Muscle layer of colon (tissue), 2 donors: ENCODE measurements around the gene ARMC8.

Experiments
- H3K27ac ChIP-seq: one replicate; pipeline ENCODE4 v1.7.0; 2013; ENCODE audit warnings: low read depth, mild to moderate bottlenecking, low read length, moderate library complexity
- H3K27me3 ChIP-seq, 2 donors: one replicate each; pipeline ENCODE4 v1.7.0; 2013; ENCODE audit warnings: low read length in 2 of 2, mild to moderate bottlenecking in 2 of 2; ENCODE audit not compliant: insufficient read depth in 2 of 2, control insufficient read depth in 1 of 2
- H3K36me3 ChIP-seq: one replicate; pipeline ENCODE4 v1.7.0; 2013; ENCODE audit warnings: mild to moderate bottlenecking, low read length; ENCODE audit not compliant: insufficient read depth
- H3K4me1 ChIP-seq: one replicate; pipeline ENCODE4 v1.7.0; 2013; ENCODE audit warnings: mild to moderate bottlenecking, low read length; ENCODE audit not compliant: insufficient read depth
- H3K4me3 ChIP-seq, 2 donors: one replicate each; pipeline ENCODE4 v1.7.0; 2013; ENCODE audit warnings: low read length in 2 of 2, low read depth in 1 of 2, mild to moderate bottlenecking in 1 of 2, moderate library complexity in 1 of 2
- H3K9ac ChIP-seq: one replicate; pipeline ENCODE4 v1.7.0; 2013; ENCODE audit warnings: low read length
- H3K9me3 ChIP-seq: one replicate; pipeline ENCODE4 v1.7.0; 2013; ENCODE audit warnings: mild to moderate bottlenecking, low read length
- donor health status: abdominal sarcoma.
- donor health status: Adenocarcinoma of cecum.

The ARMC8 gene

DNA sequence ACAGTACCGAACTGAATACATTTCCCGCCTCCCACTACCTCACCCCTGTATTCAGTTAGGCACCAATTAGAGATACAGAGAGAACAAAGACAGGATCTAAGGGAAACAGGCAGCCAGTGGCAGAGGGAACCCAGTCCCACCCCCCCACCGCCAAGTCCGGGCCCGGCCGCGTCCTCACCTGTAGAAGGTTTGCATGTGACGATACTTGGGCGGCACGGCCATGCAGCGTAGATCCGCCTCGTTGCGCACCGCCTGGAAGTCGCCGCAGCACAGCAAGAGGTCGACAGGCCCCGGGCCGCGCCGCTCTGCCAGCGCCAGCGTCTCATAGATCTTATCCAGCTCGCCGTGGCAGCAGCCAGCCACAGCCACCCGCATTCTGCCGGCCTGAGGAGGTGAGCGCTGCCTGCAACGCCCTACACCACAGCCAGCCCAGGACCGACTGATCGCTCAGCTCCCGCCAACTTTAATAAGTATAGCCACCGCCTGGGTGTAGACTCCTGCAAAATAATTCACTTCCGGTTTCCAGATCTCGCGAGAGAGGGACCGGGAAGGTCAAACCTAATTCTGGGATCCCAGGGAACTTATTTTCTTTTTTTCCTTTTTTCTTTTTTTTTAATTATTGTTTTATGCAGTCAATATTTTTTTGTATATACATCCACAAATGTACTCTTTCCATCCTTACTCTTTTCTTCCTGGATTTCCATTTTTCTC is 12.5 kb upstream of the ARMC8 start, which contains the start of gene DBR1:
TSS of gene DBR1 (minus strand) at position 501 of the 711 bp plus-strand sequence. CDS start at position 375, 126 bp downstream.
- Histone ChIP-seq H3K36me3 (peaks cover 10% of the 10 kb centered on the region), H3K9ac (peak within 1 kb of the TSS; percentile 87), H3K4me1 (peaks cover 15% of the 10 kb centered on the region), H3K4me3 (peak within 1 kb of the TSS; percentile 84 to 90), H3K27ac (peak within 1 kb of the TSS; percentile 89), H3K27me3 (no peaks in the 10 kb centered on the region), H3K9me3 (no peaks in the 10 kb centered on the region)

DNA sequence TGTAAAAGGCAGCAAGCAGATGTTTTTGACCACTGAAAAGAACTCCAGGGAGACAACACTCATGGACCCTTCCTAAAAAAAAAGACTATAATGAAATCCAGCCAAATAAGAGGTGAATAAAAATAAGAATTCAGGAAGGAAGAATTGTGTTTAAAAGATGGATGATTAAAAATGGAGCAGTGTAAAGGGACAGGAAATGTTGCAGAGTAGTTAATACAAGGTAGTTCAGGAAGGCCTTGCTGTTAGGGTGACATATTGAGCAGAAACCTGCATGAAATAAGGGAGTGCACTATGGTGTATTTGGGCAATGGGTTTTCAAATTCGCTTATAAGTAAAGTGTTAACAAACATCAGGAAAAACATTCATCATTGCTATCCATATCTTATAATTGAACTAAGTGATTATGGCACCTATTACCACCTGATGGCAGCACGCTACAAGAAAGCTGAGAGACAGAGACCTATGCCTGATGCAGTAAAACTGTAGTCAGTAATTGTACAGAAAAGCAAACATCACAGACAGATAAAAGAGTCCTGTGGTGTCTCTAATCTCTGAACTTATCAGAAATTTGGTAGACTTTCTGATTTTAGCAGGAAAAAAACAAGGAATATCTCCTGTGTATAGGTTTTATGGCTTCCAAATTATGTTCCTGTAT is 6.6 kb upstream of the ARMC8 start:
- H3K4me3 ChIP-seq, result no peak overlapping the region
- H3K27ac ChIP-seq, result no peak overlapping the region
- H3K9ac ChIP-seq, result no peak overlapping the region
- H3K36me3 ChIP-seq, result no peaks in the 10 kb centered on the region
- no peaks in the 10 kb centered on the region for H3K9me3 ChIP-seq
- H3K4me1 ChIP-seq, result no peaks in the 10 kb centered on the region
- H3K27me3 ChIP-seq, result no peaks in the 10 kb centered on the region

DNA sequence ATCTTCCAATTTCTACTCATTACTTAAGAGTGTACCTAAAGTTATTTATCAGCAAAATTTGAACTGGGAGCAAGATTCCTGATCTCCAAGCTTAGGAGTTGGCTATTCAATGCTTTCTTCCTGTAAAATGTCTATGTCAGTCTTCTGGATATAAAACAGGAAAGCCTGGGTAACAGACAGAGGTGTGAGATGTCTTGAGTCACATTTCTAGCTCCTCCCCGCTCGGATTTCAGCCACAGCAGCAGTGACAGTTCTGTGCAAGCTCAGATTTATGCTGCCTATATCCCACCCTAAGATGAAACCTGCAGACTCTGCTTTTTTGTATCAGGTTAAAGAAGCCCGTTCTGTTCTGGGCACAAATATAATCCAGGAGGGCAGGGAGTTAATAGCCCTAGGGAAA is 2.1 kb upstream of the ARMC8 start:
- Histone ChIP-seq H3K27me3 (no peaks in the 10 kb centered on the region), H3K4me1 (peaks cover 20% of the 10 kb centered on the region), H3K9me3 (no peaks in the 10 kb centered on the region), H3K4me3 (no peak overlapping the region), H3K27ac (no peak overlapping the region), H3K36me3 (no peaks in the 10 kb centered on the region), H3K9ac (no peak overlapping the region)

DNA sequence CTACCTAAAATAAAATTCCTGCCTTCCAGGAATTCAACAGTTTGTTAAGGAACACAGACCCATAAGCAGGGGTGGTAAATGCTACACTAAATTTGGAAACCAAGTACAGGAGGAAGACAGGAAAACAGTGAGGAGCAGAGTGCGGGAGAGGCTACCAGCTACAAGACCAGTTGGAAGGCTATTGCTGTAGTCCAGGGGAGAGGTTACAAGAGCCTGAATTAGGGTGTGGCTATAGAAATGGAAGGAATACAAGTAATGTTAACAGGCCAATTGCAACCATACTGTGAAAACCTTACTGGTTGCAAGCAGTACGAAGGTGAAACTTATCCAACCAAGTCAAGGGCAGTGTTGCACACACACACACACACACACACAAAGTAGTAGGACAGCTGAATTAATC is 880 bp upstream of the ARMC8 start:
- Histone ChIP-seq H3K36me3 (no peaks in the 10 kb centered on the region), H3K27me3 (no peaks in the 10 kb centered on the region), H3K9ac (peak overlapping the region; percentile 84), H3K27ac (no peak overlapping the region), H3K4me3 (peak overlapping the region in 1 of 2 donors; percentile 90), H3K4me1 (peaks cover 20% of the 10 kb centered on the region), H3K9me3 (no peaks in the 10 kb centered on the region)

DNA sequence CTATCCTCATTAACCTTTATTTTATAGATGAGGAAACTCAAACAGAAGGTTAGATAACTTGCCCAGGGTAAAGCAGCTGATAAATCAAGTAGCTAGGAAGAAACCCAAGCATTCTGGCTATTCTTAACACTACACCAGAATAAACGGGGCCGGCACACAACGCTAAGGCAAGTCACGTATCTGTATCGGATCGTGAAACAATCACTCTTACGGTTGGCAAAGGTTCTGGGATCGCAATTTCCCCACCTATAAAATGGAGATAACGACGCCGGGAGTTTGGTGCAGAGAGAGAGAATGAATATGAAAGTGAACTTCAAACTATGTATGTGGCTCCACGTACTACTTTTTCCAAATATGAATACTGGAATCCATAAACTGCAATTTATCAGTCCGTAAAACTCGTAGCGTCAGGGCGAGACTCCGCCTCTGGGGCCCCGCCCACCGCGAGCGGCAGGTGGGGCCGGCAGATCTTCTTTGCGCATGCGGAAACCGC is 252 bp upstream of the ARMC8 start:
- Histone ChIP-seq H3K4me3 (peak overlapping the region; percentile 89 to 90), H3K27me3 (no peaks in the 10 kb centered on the region), H3K36me3 (no peaks in the 10 kb centered on the region), H3K4me1 (peaks cover 20% of the 10 kb centered on the region), H3K9me3 (no peaks in the 10 kb centered on the region), H3K27ac (peak overlapping the region; percentile 100), H3K9ac (peak overlapping the region; percentile 84)

DNA sequence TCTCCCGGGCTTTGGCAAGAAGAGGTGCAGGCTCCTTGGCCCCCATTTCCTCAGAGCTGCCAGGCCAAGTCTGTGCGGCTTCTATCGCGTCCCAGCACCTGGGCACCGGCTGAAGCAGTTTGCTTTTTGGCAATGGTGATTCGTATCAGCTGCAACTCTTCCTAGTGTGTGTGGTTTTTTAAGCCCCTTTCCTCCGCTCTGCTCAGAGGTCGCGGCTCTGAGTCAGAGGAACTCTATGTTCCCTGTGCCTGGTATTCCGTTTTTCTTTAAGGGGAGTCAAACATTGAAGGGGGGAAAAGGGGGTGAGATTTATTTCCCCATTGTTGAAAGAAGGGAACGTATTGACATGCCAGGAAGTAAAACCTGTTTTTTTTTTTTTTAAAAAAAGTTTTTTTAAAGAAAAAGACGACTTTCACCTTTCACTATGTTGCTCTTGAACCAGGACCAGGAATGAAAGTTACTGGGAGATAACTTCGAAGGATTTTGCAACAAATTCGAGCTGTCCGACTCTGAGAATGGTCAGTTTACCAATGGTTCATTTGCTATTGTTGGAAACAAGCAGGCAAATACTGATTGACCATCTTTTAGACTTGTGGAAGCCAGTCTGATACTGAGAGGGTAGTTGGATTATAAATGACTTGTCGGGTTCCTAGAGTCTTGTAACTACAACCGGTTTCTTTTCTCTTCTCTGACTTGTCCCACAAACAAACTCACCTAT is 1.1 kb downstream of the ARMC8 start:
- peak overlapping the region; percentile 100 for H3K27ac ChIP-seq
- peak overlapping the region; percentile 84 for H3K9ac ChIP-seq
- no peaks in the 10 kb centered on the region for H3K27me3 ChIP-seq
- H3K36me3 ChIP-seq, result no peaks in the 10 kb centered on the region
- peak overlapping the region; percentile 89 to 90 for H3K4me3 ChIP-seq
- H3K4me1 ChIP-seq, result peaks cover 20% of the 10 kb centered on the region
- no peaks in the 10 kb centered on the region for H3K9me3 ChIP-seq

DNA sequence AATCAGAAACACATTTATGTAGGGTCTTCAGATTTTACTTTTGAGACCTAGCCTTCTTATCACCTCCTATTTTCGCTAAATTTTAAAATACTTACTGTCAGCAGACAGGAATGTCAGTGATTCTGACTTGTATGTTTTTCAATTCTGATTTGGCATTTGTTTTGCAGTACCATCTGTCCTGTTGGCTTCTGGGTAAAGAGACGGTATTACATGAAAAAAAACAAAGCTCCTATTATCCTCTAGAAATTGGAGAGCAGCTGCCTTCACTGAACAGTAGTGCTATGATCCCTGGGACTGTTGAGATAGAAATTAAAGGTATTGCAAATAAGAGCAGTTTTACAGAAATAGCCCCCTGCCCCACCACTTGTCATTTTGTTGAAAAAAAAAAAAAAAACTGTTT is 8.4 kb downstream of the ARMC8 start:
- no peaks in the 10 kb centered on the region for H3K36me3 ChIP-seq
- H3K27ac ChIP-seq, result no peak overlapping the region
- H3K4me3 ChIP-seq, result no peak overlapping the region
- H3K9me3 ChIP-seq, result no peaks in the 10 kb centered on the region
- H3K27me3 ChIP-seq, result no peaks in the 10 kb centered on the region
- no peaks in the 10 kb centered on the region for H3K4me1 ChIP-seq
- H3K9ac ChIP-seq, result no peak overlapping the region

DNA sequence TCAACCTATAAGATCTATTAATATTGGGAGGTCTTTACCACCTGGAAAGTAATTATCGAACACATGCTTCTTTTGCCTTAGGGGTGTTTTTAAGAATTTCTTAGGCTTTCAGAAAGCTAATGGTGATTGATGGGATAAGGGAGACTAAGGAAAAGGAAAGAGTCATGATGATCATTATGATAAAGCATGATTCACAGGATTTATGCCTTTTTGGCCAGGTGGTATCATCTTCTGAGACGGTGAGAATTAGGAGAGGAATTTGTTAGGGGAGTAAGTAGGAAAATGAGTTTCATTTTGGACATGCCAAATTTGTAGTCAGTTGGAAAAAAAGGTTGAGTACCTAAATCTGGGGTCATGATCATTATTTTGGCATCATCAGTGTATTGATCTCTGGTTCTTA is 8.9 kb downstream of the ARMC8 start:
- Histone ChIP-seq H3K27me3 (no peaks in the 10 kb centered on the region), H3K36me3 (no peaks in the 10 kb centered on the region), H3K4me1 (no peaks in the 10 kb centered on the region), H3K4me3 (no peak overlapping the region), H3K9me3 (no peaks in the 10 kb centered on the region), H3K27ac (no peak overlapping the region), H3K9ac (no peak overlapping the region)

DNA sequence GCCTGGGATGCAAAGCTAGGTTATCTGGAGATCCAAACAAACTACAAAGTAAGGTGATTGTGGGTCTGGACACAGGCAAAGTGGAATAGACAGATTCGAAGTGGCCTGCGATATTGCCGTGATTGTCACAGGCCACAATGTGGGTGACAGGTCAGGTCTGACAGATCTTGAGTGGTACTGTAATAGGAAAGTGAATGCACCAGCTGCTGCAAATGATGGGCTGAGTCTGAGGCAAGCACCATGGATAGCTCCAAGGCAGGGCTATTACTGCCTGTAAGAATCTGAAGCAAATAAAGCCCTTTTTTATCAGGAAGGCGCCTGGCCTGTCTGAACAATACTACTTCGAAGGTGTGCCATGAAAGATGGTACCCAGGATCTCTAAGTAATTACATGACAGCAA is 10.0 kb downstream of the ARMC8 start:
- Histone ChIP-seq H3K4me3 (no peak overlapping the region), H3K9ac (no peak overlapping the region), H3K36me3 (no peaks in the 10 kb centered on the region), H3K9me3 (no peaks in the 10 kb centered on the region), H3K4me1 (no peaks in the 10 kb centered on the region), H3K27ac (no peak overlapping the region), H3K27me3 (no peaks in the 10 kb centered on the region)

DNA sequence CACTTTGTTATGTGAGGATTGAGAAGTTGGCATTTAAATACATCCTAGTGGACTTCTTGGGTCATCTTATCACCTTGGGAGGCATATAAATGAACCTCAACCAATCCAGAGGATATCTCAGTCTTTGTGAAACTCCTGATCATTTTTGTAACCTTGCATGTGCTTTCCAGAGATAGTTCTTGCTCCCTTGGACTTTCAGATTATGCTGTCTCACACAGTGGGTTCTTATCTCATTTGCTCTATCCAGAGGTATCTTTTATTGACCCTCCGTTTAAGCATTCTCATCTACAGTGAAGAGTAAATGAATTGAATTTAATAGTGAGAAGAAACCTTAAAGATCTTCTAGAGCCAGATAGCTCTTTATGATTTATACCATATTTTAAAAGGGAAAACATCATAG is 10.4 kb downstream of the ARMC8 start:
- no peaks in the 10 kb centered on the region for H3K27me3 ChIP-seq
- no peak overlapping the region for H3K9ac ChIP-seq
- no peaks in the 10 kb centered on the region for H3K9me3 ChIP-seq
- H3K4me1 ChIP-seq, result no peaks in the 10 kb centered on the region
- H3K4me3 ChIP-seq, result no peak overlapping the region
- H3K36me3 ChIP-seq, result no peaks in the 10 kb centered on the region
- H3K27ac ChIP-seq, result no peak overlapping the region

DNA sequence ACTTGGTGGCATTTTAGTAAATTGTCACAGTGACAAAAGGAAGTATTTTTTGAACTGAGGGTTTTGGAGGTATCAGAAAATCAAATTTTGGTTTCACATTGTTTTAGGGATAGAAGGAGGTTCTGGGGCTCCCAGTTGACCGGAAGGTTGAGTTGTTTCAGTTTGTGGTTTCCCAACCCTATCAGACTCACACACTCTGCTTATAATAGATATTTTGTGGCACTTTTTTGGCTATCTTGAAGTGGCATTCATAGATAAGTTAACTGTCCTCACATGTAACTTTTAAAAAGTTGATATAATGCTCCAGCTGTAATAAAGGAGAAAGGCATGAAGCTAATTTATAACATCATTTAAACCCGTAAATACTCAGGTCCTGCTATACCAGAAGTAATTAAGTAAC is 12.8 kb downstream of the ARMC8 start:
- H3K9me3 ChIP-seq, result no peaks in the 10 kb centered on the region
- H3K4me3 ChIP-seq, result no peak overlapping the region
- no peak overlapping the region for H3K27ac ChIP-seq
- no peaks in the 10 kb centered on the region for H3K36me3 ChIP-seq
- H3K4me1 ChIP-seq, result peaks cover 13% of the 10 kb centered on the region
- H3K27me3 ChIP-seq, result no peaks in the 10 kb centered on the region
- H3K9ac ChIP-seq, result no peak overlapping the region
